PFSK-1 (cell line): ENCODE results near the gene EWSR1.

Experiments
- FOXP2 ChIP-seq: optimal IDR thresholded peaks from 2 replicates; pipeline ENCODE3; 2011; ENCODE audit warnings: borderline replicate concordance, control low read depth, inconsistent platforms; ENCODE audit not compliant: insufficient read depth; ENCODE audit errors: extremely low read length, extremely low read depth
- POLR2AphosphoS5 ChIP-seq: IDR thresholded peaks from 2 replicates; pipeline ENCODE4 v1.6.1; 2012; ENCODE audit warnings: low read depth, mild to moderate bottlenecking, control low read depth, low read length, moderate library complexity
- SIN3A ChIP-seq: IDR thresholded peaks from 2 replicates; pipeline ENCODE4 v1.6.1; 2012; ENCODE audit warnings: mild to moderate bottlenecking, low read length, moderate library complexity, borderline replicate concordance; ENCODE audit not compliant: insufficient read depth
- TAF1 ChIP-seq: IDR thresholded peaks from 2 replicates; pipeline ENCODE4 v1.6.1; 2012; ENCODE audit warnings: low read length, control low read depth, borderline replicate concordance; ENCODE audit not compliant: insufficient read depth
- TF ChIP-seq, protein P1 (sequence below), 2 experiments: IDR thresholded peaks; 2 replicates each; pipeline versions ENCODE4 v1.6.1 to v1.8.0; 2011 to 2012; ENCODE audit warnings: low read depth in 2 of 2, low read length in 2 of 2, control low read depth in 1 of 2, inconsistent platforms in 1 of 2, mild to moderate bottlenecking in 1 of 2, moderate library complexity in 1 of 2; ENCODE audit not compliant: insufficient read depth in 1 of 2

Gene EWSR1

GRCh38 chr22:29310065-29310862 is 42.2 kb downstream of the EWSR1 start:
- no peak for TF ChIP-seq FOXP2
- no peak for TF ChIP-seq POLR2AphosphoS5
- TF ChIP-seq SIN3A = no peak
- TF ChIP-seq, protein P1, sequence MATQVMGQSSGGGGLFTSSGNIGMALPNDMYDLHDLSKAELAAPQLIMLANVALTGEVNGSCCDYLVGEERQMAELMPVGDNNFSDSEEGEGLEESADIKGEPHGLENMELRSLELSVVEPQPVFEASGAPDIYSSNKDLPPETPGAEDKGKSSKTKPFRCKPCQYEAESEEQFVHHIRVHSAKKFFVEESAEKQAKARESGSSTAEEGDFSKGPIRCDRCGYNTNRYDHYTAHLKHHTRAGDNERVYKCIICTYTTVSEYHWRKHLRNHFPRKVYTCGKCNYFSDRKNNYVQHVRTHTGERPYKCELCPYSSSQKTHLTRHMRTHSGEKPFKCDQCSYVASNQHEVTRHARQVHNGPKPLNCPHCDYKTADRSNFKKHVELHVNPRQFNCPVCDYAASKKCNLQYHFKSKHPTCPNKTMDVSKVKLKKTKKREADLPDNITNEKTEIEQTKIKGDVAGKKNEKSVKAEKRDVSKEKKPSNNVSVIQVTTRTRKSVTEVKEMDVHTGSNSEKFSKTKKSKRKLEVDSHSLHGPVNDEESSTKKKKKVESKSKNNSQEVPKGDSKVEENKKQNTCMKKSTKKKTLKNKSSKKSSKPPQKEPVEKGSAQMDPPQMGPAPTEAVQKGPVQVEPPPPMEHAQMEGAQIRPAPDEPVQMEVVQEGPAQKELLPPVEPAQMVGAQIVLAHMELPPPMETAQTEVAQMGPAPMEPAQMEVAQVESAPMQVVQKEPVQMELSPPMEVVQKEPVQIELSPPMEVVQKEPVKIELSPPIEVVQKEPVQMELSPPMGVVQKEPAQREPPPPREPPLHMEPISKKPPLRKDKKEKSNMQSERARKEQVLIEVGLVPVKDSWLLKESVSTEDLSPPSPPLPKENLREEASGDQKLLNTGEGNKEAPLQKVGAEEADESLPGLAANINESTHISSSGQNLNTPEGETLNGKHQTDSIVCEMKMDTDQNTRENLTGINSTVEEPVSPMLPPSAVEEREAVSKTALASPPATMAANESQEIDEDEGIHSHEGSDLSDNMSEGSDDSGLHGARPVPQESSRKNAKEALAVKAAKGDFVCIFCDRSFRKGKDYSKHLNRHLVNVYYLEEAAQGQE (IDR thresholded peaks at IDR 0.05; ENCODE audit: insufficient read depth in 1 of 2, low read depth in 2 of 2, low read length in 2 of 2) = no peak
- TF ChIP-seq TAF1 = no peak

DNA sequence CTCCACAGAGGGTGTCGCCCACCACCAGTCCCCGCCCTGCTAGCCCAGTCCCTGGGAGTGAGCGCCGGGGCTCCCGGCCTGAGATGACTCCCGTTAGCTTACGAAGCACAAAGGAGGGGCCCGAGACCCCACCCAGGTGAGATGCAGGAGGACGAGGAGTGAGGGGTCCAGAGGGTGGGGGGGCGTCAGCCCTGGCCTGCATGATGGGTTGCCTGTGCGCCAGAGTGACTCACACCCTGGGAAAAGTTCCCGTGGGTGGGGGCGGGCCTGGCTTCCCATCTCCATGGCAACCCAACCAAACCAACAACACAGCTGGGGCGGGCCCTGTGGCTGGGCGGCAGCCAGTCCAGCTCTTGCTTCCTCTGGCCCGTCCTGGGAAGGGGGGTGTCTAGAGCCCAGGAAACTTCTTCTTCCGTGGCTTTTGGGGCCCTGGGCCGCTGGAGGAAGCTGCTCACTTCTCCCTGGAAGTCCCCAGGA is 42.8 kb downstream of the EWSR1 start:
- peak; percentile 93 for TF ChIP-seq FOXP2
- TF ChIP-seq SIN3A = peak; percentile 96; the same call in 1 of the 2 replicates
- TF ChIP-seq POLR2AphosphoS5 = no peak
- TF ChIP-seq, protein P1 (IDR thresholded peaks at IDR 0.05; ENCODE audit: insufficient read depth in 1 of 2, low read depth in 2 of 2, low read length in 2 of 2) = no peak
- no peak for TF ChIP-seq TAF1

GRCh38 chr22:29311464-29312217 is 43.6 kb downstream of the EWSR1 start:
- no peak for TF ChIP-seq POLR2AphosphoS5
- no peak for TF ChIP-seq FOXP2
- no peak for TF ChIP-seq SIN3A
- TF ChIP-seq TAF1 = no peak
- TF ChIP-seq, protein P1 (IDR thresholded peaks at IDR 0.05; ENCODE audit: insufficient read depth in 1 of 2, low read depth in 2 of 2, low read length in 2 of 2) = no peak

DNA sequence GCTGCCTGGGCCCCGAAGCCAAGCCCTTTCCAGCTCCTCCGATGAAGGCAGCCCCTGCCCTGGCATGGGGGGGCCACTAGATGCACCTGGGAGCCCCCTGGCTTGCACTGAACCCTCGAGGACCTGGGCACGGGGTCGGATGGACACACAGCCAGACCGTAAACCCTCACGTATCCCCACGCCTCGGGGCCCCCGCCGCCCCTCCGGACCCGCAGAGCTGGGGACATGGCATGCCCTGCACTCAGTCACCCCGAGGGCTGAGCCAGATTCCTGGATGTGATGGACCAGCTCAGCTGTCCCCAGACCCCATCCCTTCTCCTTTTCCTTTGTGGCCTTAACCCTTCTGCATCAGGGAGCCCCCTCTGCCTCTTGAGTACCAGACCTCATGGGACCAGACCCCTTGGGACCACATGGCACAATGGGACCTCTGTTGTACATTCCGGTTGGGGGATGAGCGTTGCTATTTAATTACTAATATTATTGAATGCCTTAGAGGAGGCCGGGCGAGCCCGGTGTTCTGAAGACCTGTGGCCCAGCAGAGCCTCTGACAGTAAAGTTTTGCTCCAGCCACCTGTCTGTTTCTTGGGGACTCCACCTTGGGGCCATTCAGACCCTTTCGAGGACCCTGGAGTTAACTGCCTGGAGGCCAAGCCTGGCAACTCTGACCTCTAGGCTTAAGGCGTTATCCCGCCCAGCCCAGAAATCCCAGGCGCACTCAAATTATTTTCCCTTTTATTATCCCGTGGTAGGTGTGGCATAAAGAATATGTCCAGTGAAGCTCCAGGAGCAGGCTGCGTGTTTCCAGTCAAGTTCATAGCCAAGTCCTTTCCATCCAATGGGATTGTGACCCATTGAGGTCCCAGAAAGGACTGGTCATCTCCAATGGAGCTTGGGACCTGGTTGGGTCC is 44.4 kb downstream of the EWSR1 start:
- TF ChIP-seq TAF1 (no peak), POLR2AphosphoS5 (no peak), FOXP2 (no peak), SIN3A (no peak)
- TF ChIP-seq, protein P1 (IDR thresholded peaks at IDR 0.05; ENCODE audit: insufficient read depth in 1 of 2, low read depth in 2 of 2, low read length in 2 of 2) = no peak
